Epithelial cell of esophagus (primary cell): ENCODE data around the gene CHST14.

Experiments
- DNase-seq: peaks from one replicate; pipeline ENCODE4 v3.0.0; 2010; ENCODE audit warnings: low read depth
- H3K4me3 ChIP-seq: 2 replicates; pipeline ENCODE4 v1.5.1; 2011; ENCODE audit warnings: mild to moderate bottlenecking, low read length, control low read depth
- CTCF ChIP-seq: IDR thresholded peaks from 2 replicates; pipeline ENCODE4 v1.5.1; 2011; ENCODE audit warnings: low read depth, mild to moderate bottlenecking, low read length, control low read depth, inconsistent platforms; ENCODE audit not compliant: insufficient read depth; ENCODE audit errors: missing control alignments

CHST14 gene

GRCh38 chr15:40470423-40471104, at the start of gene CHST14:
Gene CHST14 (plus strand): TSS chr15:40470984. CDS start chr15:40471214, 230 bp downstream.
- H3K4me3 ChIP-seq, result peak within 1 kb of the TSS; percentile 56
- no peak for DNase-seq
- TF ChIP-seq CTCF, result no peak

GRCh38 chr15:40421246-40422157, 49.3 kb upstream of the CHST14 start:
- DNase-seq, result peak; percentile 74
- TF ChIP-seq CTCF, result peak; percentile 94
- H3K4me3 ChIP-seq, result no peak overlapping the region

- no peak overlapping the region for H3K4me3 ChIP-seq
- no peak for TF ChIP-seq CTCF
- no peak for DNase-seq
These were observed 46.2 kb upstream of the CHST14 start for GRCh38 chr15:40424483-40425115.

GRCh38 chr15:40425681-40426080, 45.1 kb upstream of the CHST14 start:
- H3K4me3 ChIP-seq, result no peak overlapping the region
- TF ChIP-seq CTCF, result no peak
- DNase-seq, result no peak

- no peak overlapping the region for H3K4me3 ChIP-seq
- DNase-seq, result no peak
- no peak for TF ChIP-seq CTCF
These were observed 43.6 kb upstream of the CHST14 start for GRCh38 chr15:40427188-40427587.

- no peak for TF ChIP-seq CTCF
- DNase-seq, result no peak
- H3K4me3 ChIP-seq, result no peak overlapping the region
These were observed 42.6 kb upstream of the CHST14 start for GRCh38 chr15:40428185-40428584.
